Epithelial cell of esophagus (primary cell): ENCODE results near the gene EIF2B2.
A peak's percentile ranks its signal among the peaks of the same experiment; 100 is the strongest.

Experiments
- DNase-seq: peaks from one replicate; pipeline ENCODE4 v3.0.0; 2010; ENCODE audit warnings: low read depth
- H3K4me3 ChIP-seq: 2 replicates; pipeline ENCODE4 v1.5.1; 2011; ENCODE audit warnings: mild to moderate bottlenecking, low read length, control low read depth
- CTCF ChIP-seq: IDR thresholded peaks from 2 replicates; pipeline ENCODE4 v1.5.1; 2011; ENCODE audit warnings: low read depth, mild to moderate bottlenecking, low read length, control low read depth, inconsistent platforms; ENCODE audit not compliant: insufficient read depth; ENCODE audit errors: missing control alignments

EIF2B2 gene

GRCh38 chr14:74956280-74957072 lies 46.2 kb upstream of the EIF2B2 start:
- TF ChIP-seq CTCF: no peak
- no peak overlapping the region for H3K4me3 ChIP-seq
- no peak for DNase-seq

DNA sequence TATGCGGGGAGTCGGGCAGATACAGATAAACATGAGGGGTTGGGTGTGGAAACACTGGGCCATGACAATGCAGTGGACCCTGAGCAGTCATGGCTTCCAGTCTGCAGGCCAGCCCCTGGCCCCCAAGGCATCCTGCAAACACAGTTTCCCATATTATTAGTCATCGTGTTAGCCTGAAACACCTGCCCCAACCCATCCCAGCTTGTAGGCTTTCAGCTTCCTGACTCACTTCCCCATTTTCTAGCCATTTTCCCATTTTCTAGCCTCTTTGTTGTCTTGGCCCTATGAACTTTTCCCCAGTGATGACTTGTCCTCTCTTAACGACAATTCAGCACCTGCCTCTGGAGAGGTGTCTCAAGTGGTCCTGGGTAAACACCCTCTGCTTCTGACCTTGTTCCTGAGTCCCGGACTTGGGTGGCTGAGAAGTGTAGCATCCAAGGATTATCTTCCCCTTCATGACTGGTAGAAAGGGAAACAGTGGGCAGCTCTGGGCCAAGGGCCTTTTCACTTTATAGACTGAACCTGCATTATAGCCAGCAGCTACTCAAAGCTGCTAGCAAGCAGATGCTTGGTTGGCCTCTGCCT lies 43.0 kb upstream of the EIF2B2 start:
- DNase-seq: peak; percentile 90
- no peak for TF ChIP-seq CTCF
- no peak overlapping the region for H3K4me3 ChIP-seq

- no peak for DNase-seq
- TF ChIP-seq CTCF: no peak
- H3K4me3 ChIP-seq: no peak overlapping the region
Observed at GRCh38 chr14:74960736-74961135, 42.0 kb upstream of the EIF2B2 start.

DNA sequence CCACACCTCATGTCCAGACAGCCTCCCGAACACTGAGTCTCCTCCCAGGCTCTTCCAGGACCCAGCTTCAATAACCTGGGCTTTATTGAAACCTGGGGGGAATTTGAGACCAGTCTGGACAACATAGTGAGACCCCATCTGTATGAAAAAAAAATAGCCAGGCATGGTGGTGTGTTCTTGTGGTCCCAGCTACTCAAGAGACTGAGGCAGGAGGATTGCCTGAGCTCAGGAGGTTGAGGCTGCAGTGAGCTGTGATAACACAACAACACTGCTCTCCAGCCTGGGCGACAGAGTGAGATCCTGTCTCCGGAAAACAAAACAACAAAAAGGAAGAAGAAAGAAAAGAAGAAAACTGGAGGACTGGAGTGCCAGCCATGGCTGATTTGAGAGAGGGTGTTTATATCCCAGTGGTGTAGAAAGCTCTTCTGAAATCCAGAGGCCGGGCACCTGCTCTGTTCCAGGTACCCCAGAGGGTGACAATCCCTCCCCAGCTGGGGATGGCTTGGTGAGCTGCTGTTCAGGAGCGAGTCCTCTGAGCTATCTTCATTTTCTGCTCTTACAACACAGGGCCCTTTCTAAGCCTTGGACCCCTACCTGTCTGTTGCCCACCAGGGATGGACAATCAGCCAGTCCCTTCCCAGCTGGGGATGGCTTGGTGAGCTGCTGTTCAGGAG lies 41.3 kb upstream of the EIF2B2 start:
- no peak overlapping the region for H3K4me3 ChIP-seq
- TF ChIP-seq CTCF: no peak
- no peak for DNase-seq

DNA sequence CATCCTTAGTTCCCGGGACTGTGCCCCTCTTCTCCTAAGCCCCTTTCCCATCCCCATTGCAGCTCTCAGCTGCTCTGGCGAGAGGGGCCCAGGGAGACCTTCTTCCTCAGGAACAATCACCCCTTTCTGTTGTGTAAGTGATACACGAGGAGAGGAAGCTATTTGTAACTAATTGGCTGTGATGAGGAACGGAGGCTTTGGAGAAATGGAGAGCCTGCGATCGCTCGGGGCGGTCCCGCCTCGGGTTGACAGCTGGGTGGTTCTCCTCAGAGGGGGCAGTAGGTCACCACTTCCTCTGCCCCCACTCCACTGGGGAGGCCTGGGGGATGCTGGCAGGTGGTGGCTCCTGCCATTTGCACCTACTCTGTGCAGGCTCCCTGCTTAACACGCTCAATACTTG lies 40.7 kb upstream of the EIF2B2 start:
- no peak for DNase-seq
- TF ChIP-seq CTCF: no peak
- no peak overlapping the region for H3K4me3 ChIP-seq

GRCh38 chr14:74962493-74962892 lies 40.2 kb upstream of the EIF2B2 start:
- no peak overlapping the region for H3K4me3 ChIP-seq
- TF ChIP-seq CTCF: no peak
- no peak for DNase-seq
